IPS-NIHi11 (cell line): ENCODE results near the gene GNA12.

Source experiments
- DNase-seq: peaks from one replicate; pipeline ENCODE4 v3.0.0; 2012; ENCODE audit warnings: mixed read lengths, low spot score

GNA12 gene

DNA sequence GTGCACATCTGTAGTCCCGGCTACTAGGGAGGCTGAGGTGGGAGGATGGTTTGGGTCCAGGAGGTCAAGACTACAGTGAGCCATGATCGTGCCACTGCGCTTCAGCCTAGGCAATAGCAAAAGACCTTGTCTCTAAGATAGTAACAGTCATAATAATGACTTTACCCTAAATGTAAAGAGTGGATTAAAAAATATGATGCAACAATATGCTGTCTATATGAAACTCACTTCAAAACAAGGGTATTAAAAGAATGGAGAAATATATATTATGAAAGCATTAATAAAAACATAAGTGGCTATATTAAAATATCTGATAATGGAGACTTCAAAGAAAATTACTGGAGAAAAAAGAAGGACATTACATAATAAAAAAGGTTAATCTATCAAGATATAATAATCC is 5.7 kb downstream of the GNA12 start:
- DNase-seq: no peak

DNA sequence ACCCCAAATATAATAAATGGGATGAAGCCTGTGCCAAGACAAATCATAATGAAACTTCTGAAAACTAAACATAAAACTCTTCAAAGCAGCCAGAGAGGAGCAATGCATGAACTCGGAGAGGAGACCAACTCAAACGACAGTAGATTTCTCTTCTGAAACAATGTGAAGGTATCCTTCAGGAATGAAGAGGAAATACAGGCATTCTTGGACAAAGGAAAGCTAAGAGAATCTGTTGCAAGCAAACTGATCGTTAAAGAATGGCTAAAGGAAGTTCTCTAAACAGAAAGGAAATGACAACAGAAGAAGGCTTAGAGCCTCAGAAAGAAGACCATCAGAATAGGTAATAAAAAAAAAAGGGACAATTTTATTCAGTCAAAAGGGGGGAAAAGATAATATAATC is 6.6 kb downstream of the GNA12 start:
- no peak for DNase-seq

DNA sequence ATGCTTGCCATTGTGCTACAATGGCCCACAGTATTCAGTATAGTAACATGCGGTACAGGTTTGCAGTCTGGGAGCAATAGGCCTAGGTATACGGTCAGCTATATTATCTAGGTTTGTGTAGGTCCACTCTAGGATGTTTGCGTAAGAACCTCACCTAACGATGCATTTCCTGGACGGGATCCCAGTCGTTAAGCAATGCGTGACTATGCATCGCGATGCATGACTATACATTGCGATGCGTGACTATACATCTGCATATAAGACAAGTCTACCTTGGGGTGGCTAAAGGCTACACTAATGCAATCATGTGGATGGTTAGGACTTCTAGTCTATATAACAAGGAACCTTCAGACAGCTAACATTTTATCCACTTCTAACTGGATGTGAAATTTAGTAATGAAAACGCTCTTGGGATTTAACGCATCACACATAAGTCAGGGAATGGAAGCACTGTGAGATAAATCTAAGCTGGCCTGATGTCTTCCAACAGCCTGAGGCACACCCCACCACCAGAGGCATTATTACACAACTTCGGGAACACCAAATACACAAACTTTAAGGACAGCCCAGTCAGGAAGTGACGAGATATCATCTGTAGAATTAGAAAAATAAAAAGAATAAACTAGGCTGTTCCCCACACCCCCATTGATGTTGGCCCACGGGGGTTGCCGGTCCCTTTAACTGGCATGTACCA is 9.2 kb downstream of the GNA12 start:
- DNase-seq: no peak

DNA sequence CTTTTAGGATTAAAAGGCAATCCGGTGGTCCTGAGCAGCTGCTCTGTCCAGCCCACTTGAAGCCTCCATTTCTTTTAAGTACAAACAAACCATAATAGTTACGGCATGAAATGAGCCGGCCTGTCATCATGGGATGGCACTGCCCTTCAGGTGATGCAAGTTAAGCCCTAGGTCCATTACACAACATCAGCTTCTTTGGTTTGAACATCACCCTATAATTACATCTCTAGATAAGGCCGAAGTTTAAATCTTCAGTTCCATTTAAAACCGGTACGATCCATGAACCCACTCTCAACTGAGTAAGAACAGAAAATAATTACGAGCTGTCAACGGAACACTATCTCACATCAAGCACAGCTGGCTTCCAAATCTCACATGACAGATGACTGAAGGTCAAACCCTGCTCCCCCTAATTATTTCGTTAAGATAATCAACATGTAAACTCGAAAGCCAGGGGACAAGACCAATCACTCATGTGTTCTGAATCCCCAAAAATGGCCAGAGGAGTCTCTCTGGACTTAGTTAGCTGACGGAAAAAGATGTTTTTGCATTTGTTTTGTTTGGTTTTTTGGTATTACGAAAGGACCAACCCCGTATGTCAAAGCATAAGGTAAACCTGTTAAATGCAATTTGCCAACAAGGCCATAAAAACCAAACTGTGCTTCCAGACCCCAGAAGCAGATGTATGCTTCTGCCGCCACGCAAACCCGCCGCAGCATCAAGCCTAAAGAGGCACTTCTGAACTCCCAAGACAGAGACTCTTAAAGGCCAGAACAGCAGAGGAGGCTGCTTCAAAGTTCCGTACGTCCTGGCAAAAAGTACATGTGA is 10.8 kb downstream of the GNA12 start:
- DNase-seq: no peak

DNA sequence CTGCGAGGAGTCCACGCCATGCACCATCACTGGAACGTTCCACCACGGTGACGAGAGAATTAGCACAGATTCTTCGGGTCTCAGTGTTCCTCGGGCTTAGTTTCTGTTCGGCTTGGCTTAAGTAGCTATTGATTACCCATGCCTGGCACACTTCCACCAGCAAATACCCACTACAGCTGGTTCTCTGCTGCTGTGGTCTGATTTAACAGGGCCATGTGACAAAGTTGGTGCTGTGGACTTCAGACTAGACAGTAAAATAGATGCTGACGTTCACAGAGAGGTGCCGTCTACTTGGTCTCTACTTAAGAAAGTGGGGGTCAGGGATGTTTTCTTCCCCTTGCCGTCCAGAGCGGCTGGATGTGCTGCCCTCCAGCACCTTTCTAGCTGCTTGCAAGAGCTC is 11.6 kb downstream of the GNA12 start:
- no peak for DNase-seq

DNA sequence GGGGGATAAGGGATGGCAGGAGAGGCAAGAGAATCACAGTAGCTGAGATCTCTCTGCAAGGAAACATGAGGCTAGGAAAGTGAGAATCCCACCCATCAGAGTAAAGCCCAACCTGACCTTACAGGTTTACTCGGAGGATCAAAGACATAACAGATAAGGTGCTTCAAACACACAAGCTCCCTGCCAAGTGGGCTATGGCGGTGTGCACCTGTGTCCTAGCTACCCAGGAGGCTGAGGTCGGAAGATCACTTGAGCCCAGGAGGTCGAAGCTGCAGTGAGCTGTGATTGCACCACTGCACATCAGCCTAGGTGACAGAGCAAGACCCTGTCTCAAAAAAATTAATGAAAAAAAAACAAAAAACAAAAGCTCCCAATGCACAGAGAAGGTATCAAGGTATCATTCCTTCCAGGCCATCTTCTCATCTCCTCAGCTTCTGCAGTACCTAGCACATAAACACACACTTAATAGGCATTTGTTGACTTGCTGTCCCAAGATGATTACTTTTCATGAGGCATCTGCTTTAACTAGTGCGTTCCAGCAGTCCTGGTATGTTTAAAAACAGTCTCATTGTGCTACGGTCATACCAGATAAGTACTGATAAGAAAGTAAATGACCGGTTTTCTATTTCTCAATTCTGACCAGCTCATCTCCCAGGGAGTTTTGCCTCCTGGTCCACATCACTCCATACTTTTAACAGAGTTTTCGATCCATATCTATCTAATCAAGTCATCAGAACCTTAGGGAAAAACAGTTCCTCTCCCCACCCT is 13.3 kb downstream of the GNA12 start:
- DNase-seq: no peak

DNA sequence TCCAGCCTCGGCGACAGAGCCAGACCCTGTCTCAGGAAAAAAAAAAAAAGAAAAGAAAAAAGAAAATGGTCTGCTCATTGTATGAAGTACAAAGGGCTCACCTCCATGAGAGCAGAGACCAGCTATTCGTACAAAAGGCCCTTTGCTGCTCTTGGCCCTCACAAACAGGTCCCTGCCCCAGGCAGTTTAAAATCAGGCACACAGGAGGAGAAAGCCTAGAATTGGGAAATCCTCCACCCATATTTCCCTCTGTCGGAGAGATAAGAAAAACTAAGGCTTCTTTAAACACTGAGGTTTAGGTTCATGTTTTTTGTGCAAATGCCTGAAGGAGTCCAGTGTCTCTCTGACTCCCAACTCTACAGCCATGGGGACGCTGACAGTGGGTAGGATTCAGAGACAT is 15.1 kb downstream of the GNA12 start:
- no peak for DNase-seq

DNA sequence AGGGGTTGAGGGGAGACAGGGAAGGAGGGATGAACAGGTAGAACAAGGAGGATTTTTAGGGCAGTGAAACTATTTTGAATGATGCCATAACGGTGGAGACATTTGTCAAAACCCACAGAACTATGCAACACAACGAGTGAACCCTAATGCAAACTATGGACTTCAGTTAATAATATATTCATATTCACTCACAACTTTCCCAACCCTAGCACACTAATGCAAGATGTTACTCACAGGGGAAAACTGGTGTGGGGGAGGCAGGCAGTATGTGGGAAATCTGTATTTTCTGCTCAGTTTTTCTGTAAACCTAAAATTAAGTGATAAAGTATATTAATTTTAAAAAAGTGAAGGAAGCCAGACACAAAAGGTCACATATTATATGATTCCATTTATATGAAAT is 17.3 kb downstream of the GNA12 start:
- DNase-seq: no peak

DNA sequence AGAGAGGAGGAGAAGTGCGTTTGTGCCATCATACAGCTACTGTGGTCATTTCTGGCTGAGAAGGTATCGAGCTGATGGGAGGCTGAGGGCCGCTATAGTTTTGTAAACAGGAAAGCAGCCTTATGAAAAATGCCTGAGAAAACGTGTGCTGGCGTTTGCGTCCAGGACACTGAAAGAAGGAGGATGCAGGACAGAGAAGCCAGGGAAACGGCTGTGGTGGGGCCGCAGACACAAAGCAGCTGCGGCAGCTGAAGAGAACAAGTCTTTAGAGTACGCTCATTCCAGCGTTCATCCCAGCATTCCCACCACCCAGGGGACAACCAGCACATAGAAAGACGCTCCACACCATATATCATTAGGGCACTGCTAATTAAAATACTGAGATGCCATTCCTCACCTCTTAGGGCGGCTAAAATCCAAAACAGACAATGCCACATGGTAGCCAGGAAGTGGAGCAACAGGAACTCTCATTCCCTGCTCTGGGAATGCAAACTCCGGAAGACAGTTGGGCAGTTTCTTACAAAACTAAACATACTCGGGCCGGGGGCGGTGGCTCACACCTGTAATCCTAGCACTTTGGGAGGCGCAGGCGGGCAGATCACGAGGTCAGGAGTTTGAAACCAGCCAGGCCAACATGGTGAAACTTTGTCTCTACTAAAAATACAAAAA is 18.4 kb downstream of the GNA12 start:
- no peak for DNase-seq

DNA sequence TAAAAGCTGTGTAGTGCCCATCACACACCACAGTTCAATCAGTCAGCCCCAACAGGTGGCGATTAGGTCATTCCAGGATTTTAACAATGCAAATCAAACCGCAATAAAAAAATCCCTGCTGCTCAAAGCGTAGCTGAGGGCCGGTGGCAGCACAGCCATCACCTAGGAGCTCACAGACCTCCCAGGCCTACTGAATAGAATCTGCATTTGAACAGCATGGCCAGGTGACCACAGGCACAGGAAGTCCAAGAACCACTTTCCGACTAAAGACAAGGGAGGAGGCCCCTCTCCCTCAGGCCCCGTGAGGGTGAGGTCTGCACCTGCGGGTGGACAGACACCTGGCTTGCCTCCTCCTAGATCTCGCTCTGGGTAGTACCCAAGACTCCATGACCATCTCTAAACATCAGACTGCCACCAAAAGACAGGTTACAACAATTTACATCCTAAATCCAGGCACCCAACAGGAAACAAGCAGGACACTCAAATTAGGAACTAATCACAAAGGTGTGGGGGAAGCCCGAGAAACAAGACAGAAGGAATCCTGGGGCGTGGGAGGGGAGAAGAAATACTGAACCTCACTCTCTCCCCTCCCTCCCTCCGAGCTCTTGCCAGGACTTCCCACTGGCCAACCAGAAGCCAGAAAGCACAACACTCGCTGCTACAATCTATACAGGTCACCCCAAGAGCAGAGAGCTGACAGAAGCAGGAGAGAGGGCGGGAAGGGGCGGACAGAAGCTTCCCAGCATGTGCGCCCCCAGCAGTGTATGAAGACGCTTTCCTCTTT is 19.2 kb downstream of the GNA12 start:
- DNase-seq: peak; percentile 63

DNA sequence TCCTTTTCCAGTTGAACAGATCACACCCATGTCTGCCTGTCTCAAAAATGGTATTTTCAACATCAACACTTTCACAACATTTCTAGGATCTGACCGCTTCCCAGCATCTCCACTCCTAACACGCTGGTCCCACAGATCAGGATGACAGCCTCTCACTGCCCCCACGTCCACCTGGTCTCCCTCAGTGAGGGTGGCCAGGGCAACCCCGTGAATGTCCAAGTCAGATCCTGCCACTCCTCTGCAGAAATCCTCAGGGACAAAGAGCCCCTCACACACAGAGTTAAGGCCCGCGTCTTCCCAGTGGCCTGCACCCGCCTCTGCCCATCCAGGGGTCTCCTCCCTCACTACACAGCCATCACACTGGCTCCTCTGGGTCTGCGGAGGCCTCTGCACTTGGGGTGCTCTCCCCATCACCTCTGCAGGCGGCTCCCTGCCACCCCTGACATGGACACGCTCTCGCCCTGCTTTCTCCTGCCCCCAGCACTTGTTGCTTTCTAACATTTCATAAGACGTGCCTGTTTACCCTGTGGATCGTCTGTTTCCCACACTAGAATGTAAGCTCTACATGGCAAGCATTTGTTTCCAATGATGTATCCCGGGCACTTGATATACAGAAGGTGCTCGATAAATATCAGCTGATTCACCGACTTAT is 20.0 kb downstream of the GNA12 start:
- no peak for DNase-seq

DNA sequence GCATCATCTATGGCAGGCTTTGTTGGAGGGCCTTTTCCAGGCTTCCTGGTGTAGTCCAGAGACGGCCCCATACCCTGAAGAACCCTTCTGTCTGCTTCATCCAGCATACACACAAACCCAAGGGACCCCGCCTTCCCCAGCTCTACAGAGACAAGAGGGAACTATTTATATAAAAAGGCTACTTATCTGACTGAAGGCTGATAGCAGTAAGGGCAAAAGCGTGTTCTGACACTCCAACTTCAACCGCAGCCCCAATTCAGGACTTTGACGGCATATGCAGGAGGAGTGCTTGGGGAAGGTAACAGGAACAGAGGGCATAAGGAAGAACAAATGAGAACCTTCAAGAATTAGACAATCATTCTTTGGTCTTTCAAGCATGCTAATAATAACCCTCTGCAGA is 21.0 kb downstream of the GNA12 start:
- DNase-seq: no peak

DNA sequence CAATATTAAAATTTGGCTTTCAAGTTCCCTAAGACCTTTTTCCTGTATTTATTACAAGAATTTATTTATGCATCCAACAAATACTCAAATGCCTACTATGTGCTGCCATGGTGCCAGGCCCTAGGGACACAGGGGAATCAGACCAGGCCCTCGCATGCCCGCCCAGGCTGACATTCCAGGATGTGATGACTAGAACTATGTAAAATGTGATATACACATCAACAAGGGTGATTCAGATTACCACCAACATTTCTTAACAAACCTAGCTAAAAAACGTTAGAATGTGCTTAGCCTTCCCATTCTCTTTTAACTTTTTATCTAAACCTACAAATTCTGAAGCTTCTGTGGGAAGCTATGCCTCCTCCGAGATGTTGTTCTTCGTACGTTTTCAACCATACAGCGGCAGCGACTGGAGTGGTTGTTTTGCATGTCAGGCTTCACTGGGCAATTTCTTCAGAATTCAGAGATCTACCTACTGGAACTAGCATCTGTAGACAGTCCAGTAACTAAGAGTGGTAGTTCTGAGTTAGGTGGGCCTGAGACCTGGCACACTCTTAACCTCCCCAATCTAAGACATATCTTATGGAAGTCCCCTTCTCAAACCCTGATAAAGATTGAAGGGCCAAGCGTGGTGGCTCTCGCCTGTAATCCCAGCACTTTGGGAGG is 22.1 kb downstream of the GNA12 start:
- DNase-seq: no peak

DNA sequence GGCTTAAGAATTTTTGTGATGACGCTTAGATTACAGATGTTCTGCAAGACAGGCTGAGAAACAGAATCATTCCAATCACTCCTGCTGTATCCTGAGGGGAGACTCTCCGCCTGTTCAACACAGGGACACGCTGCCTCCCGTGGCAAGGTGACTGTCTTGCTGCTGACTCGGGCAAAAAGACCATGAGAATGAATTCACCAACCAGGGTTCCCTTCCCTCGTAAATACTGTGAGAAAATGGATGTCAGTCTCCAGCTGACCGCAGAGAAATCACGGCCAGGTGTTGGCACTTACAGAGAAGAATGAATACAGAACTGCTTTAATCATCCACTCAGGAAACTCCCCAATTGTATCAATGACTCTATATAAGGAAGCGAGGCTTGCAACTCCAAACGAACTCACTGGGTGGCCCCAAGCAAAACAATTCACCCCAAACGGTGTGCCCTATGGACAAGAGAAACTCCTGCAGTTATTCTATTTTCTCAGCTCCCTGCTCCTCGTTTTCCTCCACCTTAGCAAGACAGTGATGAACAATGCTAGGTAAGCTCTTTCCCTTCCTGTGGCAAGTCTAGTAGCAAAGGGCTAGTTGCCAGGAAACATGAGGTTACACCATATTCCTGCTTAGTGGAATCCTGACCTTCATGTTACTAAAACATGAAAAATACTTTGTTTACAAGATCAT is 22.8 kb downstream of the GNA12 start:
- DNase-seq: peak; percentile 49

DNA sequence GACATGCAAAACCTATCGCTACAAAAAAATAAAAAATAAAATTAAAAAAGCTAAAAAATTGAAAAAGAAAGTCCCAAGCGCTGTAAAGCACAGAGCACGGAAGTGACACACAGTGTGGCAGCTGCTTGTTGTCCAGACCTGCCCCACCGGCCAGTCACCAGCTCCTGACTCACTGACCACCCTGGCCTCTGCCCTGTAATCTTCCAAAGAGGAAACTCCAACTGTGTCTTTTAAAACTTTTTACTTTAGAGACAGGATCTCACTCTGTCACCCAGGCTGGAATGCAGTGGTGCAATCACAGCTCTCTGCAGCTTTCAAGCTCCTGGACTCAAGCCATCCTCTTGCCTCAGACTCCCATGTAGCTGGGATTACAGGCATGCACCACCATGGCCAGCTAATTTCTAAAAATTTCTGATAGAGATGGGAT is 23.6 kb downstream of the GNA12 start:
- no peak for DNase-seq

DNA sequence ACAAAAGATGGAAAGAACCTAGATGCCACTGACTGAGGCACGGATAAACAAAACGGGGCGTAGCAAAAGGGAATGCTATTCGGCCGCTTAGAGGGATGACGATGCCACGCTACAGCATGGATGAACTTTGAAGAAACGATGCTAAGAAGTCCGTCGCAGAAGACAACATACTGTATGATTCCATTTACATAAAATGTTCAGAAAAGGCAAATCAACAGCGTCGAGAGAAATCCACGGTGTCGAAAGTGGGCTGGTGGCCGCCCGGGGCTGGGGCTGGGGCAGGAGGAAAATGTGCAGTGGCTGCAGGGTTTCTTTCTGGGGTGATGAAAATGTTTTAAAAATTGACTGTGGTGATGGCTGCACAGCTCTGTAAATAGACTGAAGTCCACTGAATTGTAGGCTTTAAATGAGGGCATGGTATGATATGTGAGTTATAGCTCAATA is 24.1 kb downstream of the GNA12 start:
- no peak for DNase-seq

DNA sequence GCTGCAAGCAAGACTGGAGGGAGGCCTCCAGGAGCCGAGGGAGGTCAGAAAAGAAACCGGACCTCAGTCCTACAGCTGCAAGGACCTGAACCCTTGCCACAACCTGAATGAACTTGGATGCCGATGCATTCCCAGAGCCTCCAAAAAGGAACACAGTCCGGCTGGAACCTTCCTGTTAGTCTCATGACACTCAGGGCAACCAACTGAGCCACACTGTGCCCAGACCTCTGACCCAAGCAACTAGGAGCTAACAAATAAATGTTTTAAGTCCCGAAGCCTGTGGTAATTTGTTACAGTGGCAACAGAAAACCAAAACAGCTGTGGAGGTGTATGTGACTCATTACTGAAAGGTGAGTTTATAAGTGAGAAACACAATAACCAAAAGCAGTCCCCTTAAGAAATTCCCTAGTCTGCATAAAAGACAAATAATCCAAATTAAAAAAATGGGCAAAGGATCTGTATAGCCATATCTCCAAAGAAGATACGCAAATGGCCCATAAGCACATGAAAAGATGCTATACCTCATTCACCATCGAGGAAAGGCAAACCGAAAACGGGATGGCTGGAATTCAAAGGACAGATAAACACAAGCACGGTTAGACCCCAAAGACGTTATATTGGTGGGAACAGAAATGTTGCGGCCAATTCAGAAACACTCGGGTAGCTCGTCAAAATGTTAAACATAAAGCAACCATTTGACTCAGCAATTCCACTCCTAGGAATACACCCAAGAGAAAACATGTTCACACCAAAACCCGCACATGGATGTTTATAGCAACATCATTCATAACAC is 24.8 kb downstream of the GNA12 start:
- DNase-seq: no peak

DNA sequence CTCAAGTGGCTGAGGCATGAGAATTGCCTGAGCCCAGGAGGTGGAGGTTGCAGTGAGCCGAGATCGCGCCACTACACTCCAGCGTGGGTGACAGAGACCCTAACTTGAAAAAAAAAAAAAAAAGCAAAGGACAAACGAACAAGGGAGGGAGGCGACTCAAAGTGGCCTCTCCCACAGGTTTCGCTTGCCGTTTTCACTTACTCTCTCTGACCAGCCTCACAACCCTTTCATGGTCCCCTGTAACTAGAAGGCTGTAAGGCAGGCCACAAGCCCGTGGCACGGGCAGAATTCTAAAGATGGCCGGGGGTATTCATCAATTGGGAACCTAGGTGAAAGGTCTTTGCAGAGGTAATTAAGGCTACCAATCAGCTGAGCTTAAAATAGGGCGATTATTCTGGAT is 25.5 kb downstream of the GNA12 start:
- no peak for DNase-seq

DNA sequence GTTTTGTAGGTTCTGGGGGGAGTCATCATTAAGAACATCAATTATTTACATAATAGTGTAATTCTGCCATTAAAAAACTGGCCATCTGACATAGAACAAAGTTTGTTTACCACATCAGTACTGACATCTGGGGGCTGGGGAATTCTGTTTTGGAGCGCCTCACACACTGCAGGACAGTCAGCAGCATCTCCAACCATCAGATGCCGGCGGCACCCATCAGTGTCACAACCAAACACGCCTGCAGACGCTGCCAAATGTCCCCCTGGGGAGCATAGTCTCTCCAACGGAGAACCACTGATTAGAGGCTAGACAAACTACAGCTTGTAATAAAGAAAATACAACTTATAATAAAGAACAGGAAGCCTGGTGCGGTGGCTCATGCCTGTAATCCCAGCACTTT is 26.0 kb downstream of the GNA12 start:
- no peak for DNase-seq
